GM08714 (cell line): ENCODE results near the gene ACSF3.

Experiments used
- H3K4me3 ChIP-seq: fragments of 200-500 bp; sonication (Bioruptor generic); 2 replicates; pipeline ENCODE4 v1.5.1; 2014; ENCODE audit warnings: mild to moderate bottlenecking, low read length, inconsistent platforms
- ZNF274 ChIP-seq: IDR thresholded peaks from 2 replicates; pipeline ENCODE4 v1.6.1; 2012; ENCODE audit warnings: mild to moderate bottlenecking, low read depth, low read length

Gene ACSF3

GRCh38 chr16:89112377-89113151 lies 18.9 kb downstream of the ACSF3 start:
- no peak overlapping the region for H3K4me3 ChIP-seq
- no peak for TF ChIP-seq ZNF274

- no peak for TF ChIP-seq ZNF274
- H3K4me3 ChIP-seq: no peak overlapping the region
These were observed 19.5 kb downstream of the ACSF3 start for GRCh38 chr16:89113152-89113547.

GRCh38 chr16:89113661-89114060 lies 20.0 kb downstream of the ACSF3 start:
- no peak overlapping the region for H3K4me3 ChIP-seq
- no peak for TF ChIP-seq ZNF274

GRCh38 chr16:89114159-89114981 lies 20.7 kb downstream of the ACSF3 start:
- no peak for TF ChIP-seq ZNF274
- peak overlapping the region; percentile 16; the same call in 1 of the 2 replicates for H3K4me3 ChIP-seq

GRCh38 chr16:89115216-89115861 lies 21.7 kb downstream of the ACSF3 start:
- no peak for TF ChIP-seq ZNF274
- H3K4me3 ChIP-seq: peak overlapping the region; percentile 16; the same call in 1 of the 2 replicates

- no peak for TF ChIP-seq ZNF274
- no peak overlapping the region for H3K4me3 ChIP-seq
These were observed 22.9 kb downstream of the ACSF3 start for GRCh38 chr16:89116341-89117226.

- no peak for TF ChIP-seq ZNF274
- no peak overlapping the region for H3K4me3 ChIP-seq
These were observed 23.7 kb downstream of the ACSF3 start for GRCh38 chr16:89117227-89117974.

GRCh38 chr16:89117975-89118289 lies 24.3 kb downstream of the ACSF3 start:
- H3K4me3 ChIP-seq: no peak overlapping the region
- no peak for TF ChIP-seq ZNF274

GRCh38 chr16:89118361-89119165 lies 24.9 kb downstream of the ACSF3 start:
- no peak overlapping the region for H3K4me3 ChIP-seq
- no peak for TF ChIP-seq ZNF274

GRCh38 chr16:89119166-89119621 lies 25.5 kb downstream of the ACSF3 start:
- no peak for TF ChIP-seq ZNF274
- H3K4me3 ChIP-seq: no peak overlapping the region

- H3K4me3 ChIP-seq: no peak overlapping the region
- no peak for TF ChIP-seq ZNF274
These were observed 26.0 kb downstream of the ACSF3 start for GRCh38 chr16:89119661-89120141.

- H3K4me3 ChIP-seq: no peak overlapping the region
- no peak for TF ChIP-seq ZNF274
These were observed 26.6 kb downstream of the ACSF3 start for GRCh38 chr16:89120281-89120680.
